ENCODE data around the gene C1orf141. TPM values are rescaled to one million over a fixed set of nuclear protein-coding genes. Genes with fewer than 3 reads are reported as not detected.
"Not testable (repeated sequence)": the region's sequence is repeated elsewhere in the genome, so short reads cannot be mapped to it uniquely, and the experiment has no call there.

Gene C1orf141
- total RNA-seq, 6 experiments from 2014 or later: not detected

DNA sequence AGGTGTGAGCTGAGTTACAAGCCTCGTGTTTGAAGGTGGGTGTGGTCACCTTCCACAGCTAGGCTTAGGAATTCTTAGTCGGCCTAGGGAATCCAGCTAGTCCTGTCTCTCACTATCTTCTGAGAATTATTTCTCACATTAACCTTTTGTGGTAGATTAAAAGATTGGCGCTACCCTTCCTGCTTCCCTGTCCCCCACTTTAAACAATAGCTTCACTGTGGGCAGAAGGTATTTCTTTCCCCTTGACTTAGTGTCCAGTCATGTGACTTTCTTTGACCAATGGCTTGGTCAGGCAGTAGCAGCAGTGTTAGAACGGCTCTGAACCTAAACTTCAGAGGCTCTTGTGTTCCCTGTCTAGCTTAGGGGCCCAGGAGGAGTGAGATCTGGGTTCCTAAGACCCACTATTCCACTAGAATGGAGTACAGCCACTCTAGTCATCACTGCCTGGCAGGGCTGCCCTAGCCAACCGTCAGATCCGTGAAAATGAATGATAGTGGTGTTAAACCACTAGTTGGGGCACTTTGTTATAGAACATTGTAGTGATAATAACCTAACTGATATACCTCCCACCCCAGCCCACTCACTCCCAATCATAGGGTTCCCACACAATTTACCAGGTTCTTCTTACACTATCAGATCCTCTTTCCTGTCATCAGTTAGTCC, 13.9 kb upstream of the C1orf141 start:
- intact Hi-C loops (cut with DNase I): loop anchor here (10.0 kb wide), 2 partner anchors 154 to 374 kb away; no protein-coding TSS in a partner anchor
- H3K9me3 ChIP-seq: no peaks in the 10 kb centered on the region
- H3K27ac ChIP-seq: no peak overlapping the region
- H3K27me3 ChIP-seq: no peaks in the 10 kb centered on the region
- ATAC-seq (peak; percentile 18 to 63 (median 25)), DNase-seq (no peak)
- TF ChIP-seq POLR2A (IDR thresholded peaks at IDR 0.05): no peak
- TF ChIP-seq CTCF (IDR thresholded peaks at IDR 0.05): no peak
- H3K4me3 ChIP-seq: no peak overlapping the region
- H3K36me3 ChIP-seq: no peaks in the 10 kb centered on the region
- H3K4me1 ChIP-seq: peaks cover 0 to 5% (median 0%) of the 10 kb centered on the region in 4 donors
- WGBS (ENCODE audit: insufficient coverage, low coverage, low lambda C conversion rate, missing lambda C conversion rate): 32% methylated on average over 6 of the region's 6 CpGs

GRCh38 chr1:67147973-67148372, 13.2 kb upstream of the C1orf141 start:
- H3K4me3 ChIP-seq, H3K36me3 ChIP-seq, H3K9me3 ChIP-seq, H3K27me3 ChIP-seq, ATAC-seq, H3K27ac ChIP-seq, DNase-seq, H3K4me1 ChIP-seq: not testable (repeated sequence)
- no CpG with 5 or more reads among the region's 20 CpGs for WGBS (ENCODE audit: insufficient coverage, low coverage, low lambda C conversion rate, missing lambda C conversion rate)
- intact Hi-C loops (cut with DNase I): loop anchor here (10.0 kb wide), 2 partner anchors 153 to 373 kb away; no protein-coding TSS in a partner anchor

GRCh38 chr1:67146539-67146938, 11.8 kb upstream of the C1orf141 start:
- H3K27ac ChIP-seq: no peak overlapping the region
- ATAC-seq (no peak), DNase-seq (no peak)
- H3K4me3 ChIP-seq: no peak overlapping the region
- H3K9me3 ChIP-seq: no peaks in the 10 kb centered on the region
- TF ChIP-seq POLR2A (IDR thresholded peaks at IDR 0.05): no peak
- 80% methylated on average over 3 of the region's 3 CpGs for WGBS (ENCODE audit: insufficient coverage, low coverage, low lambda C conversion rate, missing lambda C conversion rate)
- H3K4me1 ChIP-seq: peaks cover 0 to 5% (median 0%) of the 10 kb centered on the region in 4 donors
- H3K36me3 ChIP-seq: no peaks in the 10 kb centered on the region
- H3K27me3 ChIP-seq: no peaks in the 10 kb centered on the region
- intact Hi-C loops (cut with DNase I): loop anchor here (10.0 kb wide), 2 partner anchors 152 to 372 kb away; no protein-coding TSS in a partner anchor

DNA sequence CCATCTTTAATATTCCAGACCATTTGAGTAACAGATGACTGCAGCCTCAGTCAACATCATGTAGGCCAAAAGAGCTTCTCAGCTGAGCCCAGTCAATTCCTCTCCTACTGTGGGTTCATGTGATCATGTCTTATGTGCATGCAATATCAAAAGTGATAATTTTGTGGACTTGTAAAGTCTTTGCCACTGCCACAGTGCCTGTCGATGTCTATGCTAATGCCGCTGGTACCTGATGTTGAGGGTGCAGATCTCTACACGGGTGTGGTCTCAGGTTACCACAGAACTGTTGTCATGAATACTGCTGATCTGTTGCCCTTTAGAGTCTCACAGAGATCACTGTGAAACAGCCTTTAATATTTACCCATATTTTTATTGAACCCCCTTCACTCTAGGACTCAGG, 11.3 kb upstream of the C1orf141 start:
- TF ChIP-seq POLR2A (IDR thresholded peaks at IDR 0.05) (no peak), CTCF (IDR thresholded peaks at IDR 0.05) (no peak)
- intact Hi-C loops (cut with DNase I): loop anchor here (10.0 kb wide), 2 partner anchors 151 to 371 kb away; no protein-coding TSS in a partner anchor
- WGBS (ENCODE audit: insufficient coverage, low coverage, low lambda C conversion rate, missing lambda C conversion rate): 83% methylated on average over 2 of the region's 3 CpGs

DNA sequence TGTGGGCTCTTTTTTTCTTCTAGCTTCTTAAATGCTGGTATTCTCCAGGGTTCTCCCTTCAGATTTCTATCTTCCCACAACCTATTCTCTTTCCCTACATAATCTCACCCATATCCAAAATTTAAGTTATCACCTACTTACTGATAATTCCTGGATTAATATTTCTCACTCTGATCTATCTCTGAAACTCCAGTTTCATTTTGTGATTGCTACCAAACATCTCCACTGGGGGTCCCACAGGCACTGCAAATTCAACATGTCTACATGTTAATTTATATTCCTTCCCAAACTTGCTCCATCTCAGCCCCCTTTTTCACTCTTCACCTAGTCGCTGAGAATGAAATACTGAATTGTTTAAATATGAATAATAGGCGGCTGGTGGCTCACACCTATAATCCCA, 9.9 kb upstream of the C1orf141 start:
- Histone ChIP-seq H3K27ac (no peak overlapping the region), H3K4me1 (peaks cover 0 to 5% (median 0%) of the 10 kb centered on the region in 4 donors), H3K36me3 (no peaks in the 10 kb centered on the region), H3K27me3 (no peaks in the 10 kb centered on the region), H3K4me3 (no peak overlapping the region), H3K9me3 (no peaks in the 10 kb centered on the region)
- intact Hi-C loops (cut with DNase I): loop anchor here (10.0 kb wide), 2 partner anchors 150 to 370 kb away; no protein-coding TSS in a partner anchor
- TF ChIP-seq CTCF (IDR thresholded peaks at IDR 0.05) (peak; percentile 24 to 40 (median 34)), POLR2A (IDR thresholded peaks at IDR 0.05) (no peak)
- WGBS (ENCODE audit: insufficient coverage, low coverage, low lambda C conversion rate, missing lambda C conversion rate): 73% methylated on average over 2 of the region's 2 CpGs
- ATAC-seq (no peak), DNase-seq (no peak)

More for the DNA sequence above, 11.3 kb upstream of the C1orf141 start:
- no peaks in the 10 kb centered on the region for H3K36me3 ChIP-seq
- ATAC-seq (no peak), DNase-seq (no peak)
- H3K4me3 ChIP-seq: no peak overlapping the region
- no peak overlapping the region for H3K27ac ChIP-seq
- no peaks in the 10 kb centered on the region for H3K27me3 ChIP-seq
- peaks cover 0 to 5% (median 0%) of the 10 kb centered on the region in 4 donors for H3K4me1 ChIP-seq
- H3K9me3 ChIP-seq: no peaks in the 10 kb centered on the region

Measured in right lobe of liver (tissue), 6 donors.